Ectodermal cell (in vitro differentiated cells): Measurements from ENCODE around the gene LCP2.

Experiments
- H3K27ac ChIP-seq: 2 replicates; pipeline ENCODE4 v1.7.0; 2013; ENCODE audit warnings: mild to moderate bottlenecking, low read depth, low read length; ENCODE audit not compliant: insufficient read depth, poor library complexity, severe bottlenecking
- H3K27me3 ChIP-seq: 2 replicates; pipeline ENCODE4 v1.7.0; 2013; ENCODE audit warnings: mild to moderate bottlenecking, low read length; ENCODE audit not compliant: insufficient read depth, control insufficient read depth, poor library complexity, severe bottlenecking
- H3K36me3 ChIP-seq: one replicate; pipeline ENCODE4 v1.7.0; 2013; ENCODE audit warnings: low read length; ENCODE audit not compliant: control insufficient read depth, insufficient read depth
- H3K4me1 ChIP-seq: one replicate; pipeline ENCODE4 v1.7.0; 2013; ENCODE audit warnings: low read length; ENCODE audit not compliant: control insufficient read depth, insufficient read depth
- H3K4me3 ChIP-seq: 2 replicates; pipeline ENCODE4 v1.7.0; 2013; ENCODE audit warnings: low read depth, low read length, control low read depth; ENCODE audit not compliant: insufficient read depth
- H3K9me3 ChIP-seq: 2 replicates; pipeline ENCODE4 v1.7.0; 2013; ENCODE audit warnings: mild to moderate bottlenecking, low read length, moderate library complexity; ENCODE audit not compliant: control insufficient read depth
- WGBS, 2 experiments: methylation state at CpG; one replicate each; pipeline ENCODE4 v1.1.7; 2013; ENCODE audit warnings: missing lambda C conversion rate in 2 of 2; 5-methylcytosine and 5-hydroxymethylcytosine counted together

Gene LCP2

GRCh38 chr5:170278611-170279458, 18.7 kb downstream of the LCP2 start:
- 50 to 53% methylated on average over 9 of the region's 9 CpGs for WGBS, 2 experiments
- Histone ChIP-seq H3K4me1 (peaks cover 24% of the 10 kb centered on the region), H3K27me3 (no peaks in the 10 kb centered on the region)

GRCh38 chr5:170277867-170278281, 19.7 kb downstream of the LCP2 start:
- WGBS, 2 experiments: 33 to 36% methylated on average over 6 of the region's 6 CpGs
- H3K4me1 ChIP-seq: peaks cover 24% of the 10 kb centered on the region
- H3K4me3 ChIP-seq: no peak overlapping the region
- H3K36me3 ChIP-seq: no peaks in the 10 kb centered on the region
- H3K27me3 ChIP-seq: no peaks in the 10 kb centered on the region
- H3K9me3 ChIP-seq: no peaks in the 10 kb centered on the region
- H3K27ac ChIP-seq: no peak overlapping the region

More at GRCh38 chr5:170278611-170279458, 18.7 kb downstream of the LCP2 start:
- Histone ChIP-seq H3K9me3 (no peaks in the 10 kb centered on the region), H3K27ac (no peak overlapping the region), H3K36me3 (no peaks in the 10 kb centered on the region), H3K4me3 (no peak overlapping the region)

GRCh38 chr5:170276140-170276539, 21.4 kb downstream of the LCP2 start:
- 85 to 98% methylated on average over 2 of the region's 2 CpGs for WGBS, 2 experiments
- no peaks in the 10 kb centered on the region for H3K9me3 ChIP-seq
- no peak overlapping the region for H3K27ac ChIP-seq
- no peak overlapping the region for H3K4me3 ChIP-seq
- H3K4me1 ChIP-seq: peaks cover 27% of the 10 kb centered on the region
- no peaks in the 10 kb centered on the region for H3K36me3 ChIP-seq
- no peaks in the 10 kb centered on the region for H3K27me3 ChIP-seq

DNA sequence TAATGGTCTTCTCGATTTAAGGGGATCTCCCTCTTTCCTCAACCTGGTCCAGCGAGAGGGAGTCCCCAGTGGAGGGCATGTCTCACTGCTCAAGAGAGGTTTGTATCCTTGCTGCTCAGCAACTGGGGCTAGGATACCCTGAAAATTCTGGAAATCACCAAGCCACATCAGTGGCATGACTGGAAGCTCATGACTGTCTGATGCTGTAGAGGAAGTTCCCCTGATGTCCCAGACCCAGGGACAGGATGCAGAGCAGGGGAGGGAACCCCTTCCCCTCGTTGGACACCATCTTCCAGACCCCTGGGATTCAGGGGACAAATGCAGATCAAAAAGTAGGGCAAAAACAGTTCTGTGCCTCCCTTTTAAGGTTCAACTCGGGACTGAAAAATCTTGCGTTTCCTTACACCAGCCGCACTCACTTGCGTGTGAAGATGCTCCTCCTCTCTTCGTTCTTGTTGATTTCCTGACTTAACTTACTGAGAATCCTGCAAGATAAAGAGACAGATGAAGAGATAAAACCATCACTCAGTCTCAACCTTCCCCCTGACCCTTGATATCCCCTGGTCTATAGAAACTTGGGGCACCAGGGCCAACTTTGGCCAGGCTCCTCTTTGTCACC, 22.1 kb downstream of the LCP2 start:
- 94% methylated on average over 8 of the region's 8 CpGs for WGBS, 2 experiments
- no peak overlapping the region for H3K27ac ChIP-seq

DNA sequence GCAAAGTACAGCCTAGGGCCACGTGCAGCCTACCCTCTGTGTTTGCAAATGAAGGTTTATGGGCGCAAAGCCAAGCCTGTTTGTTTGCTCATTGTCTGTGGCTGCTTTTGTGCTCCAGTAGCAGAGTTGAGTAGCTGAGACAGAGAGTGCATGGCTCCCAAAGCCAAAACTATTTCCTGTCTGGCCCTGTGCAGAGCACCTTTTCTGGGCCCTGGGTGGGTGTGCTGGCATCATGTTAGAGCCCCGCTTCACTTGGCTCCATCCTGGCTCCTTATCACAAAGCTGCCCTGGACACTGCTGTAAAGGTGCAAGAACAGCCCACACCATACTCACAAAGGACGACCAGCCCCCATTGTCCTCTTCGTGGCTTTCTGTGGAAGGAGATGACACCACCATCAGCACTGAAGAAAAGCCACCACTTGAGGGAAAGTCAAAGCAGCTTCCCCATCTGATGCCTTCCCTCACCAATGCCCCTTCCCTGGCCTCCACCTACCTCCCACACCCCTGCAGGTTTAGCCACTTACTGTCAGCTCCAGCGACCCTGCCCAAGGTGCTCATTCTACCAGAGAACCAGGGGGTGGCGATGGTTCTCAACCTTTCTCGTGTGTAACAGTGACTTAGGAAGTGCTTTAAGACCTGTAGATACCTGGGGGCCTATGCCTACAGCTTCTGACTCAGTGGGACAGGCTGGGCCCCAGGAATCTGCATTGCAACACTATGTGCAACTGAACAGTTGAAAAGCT, 23.4 kb downstream of the LCP2 start:
- no peaks in the 10 kb centered on the region for H3K27me3 ChIP-seq
- H3K4me1 ChIP-seq: peaks cover 15% of the 10 kb centered on the region
- WGBS, 2 experiments: 52 to 57% methylated on average over 8 of the region's 8 CpGs
- H3K36me3 ChIP-seq: no peaks in the 10 kb centered on the region
- no peak overlapping the region for H3K27ac ChIP-seq
- no peak overlapping the region for H3K4me3 ChIP-seq
- no peaks in the 10 kb centered on the region for H3K9me3 ChIP-seq

More for the DNA sequence above, 22.1 kb downstream of the LCP2 start:
- Histone ChIP-seq H3K9me3 (no peaks in the 10 kb centered on the region), H3K4me3 (no peak overlapping the region), H3K36me3 (no peaks in the 10 kb centered on the region), H3K27me3 (no peaks in the 10 kb centered on the region), H3K4me1 (peaks cover 28% of the 10 kb centered on the region)

GRCh38 chr5:170270293-170271069, 27.1 kb downstream of the LCP2 start:
- Histone ChIP-seq H3K4me3 (no peak overlapping the region), H3K9me3 (no peaks in the 10 kb centered on the region), H3K27me3 (no peaks in the 10 kb centered on the region), H3K27ac (no peak overlapping the region), H3K36me3 (no peaks in the 10 kb centered on the region), H3K4me1 (peaks cover 18% of the 10 kb centered on the region)
- WGBS, 2 experiments: 86 to 89% methylated on average over 15 of the region's 15 CpGs

- Histone ChIP-seq H3K4me1 (peaks cover 21% of the 10 kb centered on the region), H3K27me3 (no peaks in the 10 kb centered on the region), H3K9me3 (no peaks in the 10 kb centered on the region), H3K4me3 (no peak overlapping the region), H3K27ac (no peak overlapping the region), H3K36me3 (no peaks in the 10 kb centered on the region)
- WGBS, 2 experiments: 91 to 93% methylated on average over 6 to 7 of the region's 7 CpGs
These were observed 28.0 kb downstream of the LCP2 start for GRCh38 chr5:170269579-170269978.

DNA sequence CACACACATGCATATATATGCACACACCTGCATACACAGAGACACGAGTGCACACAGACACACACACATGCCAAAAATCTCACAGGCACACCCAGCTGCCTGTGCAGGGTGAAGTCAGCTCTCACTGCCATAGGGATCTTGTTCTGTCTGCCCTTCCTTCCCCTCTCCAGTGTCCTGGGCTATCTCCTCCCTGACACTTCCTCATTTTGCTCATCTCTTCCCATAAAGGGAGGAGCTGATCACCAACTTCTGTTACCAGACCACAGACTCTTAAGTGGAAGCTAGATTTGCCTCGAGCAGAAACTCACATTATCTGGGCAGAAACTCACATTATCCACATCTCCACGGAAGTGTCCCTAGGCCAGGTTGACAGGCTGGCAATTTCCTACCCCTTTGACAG, 28.7 kb downstream of the LCP2 start:
- Histone ChIP-seq H3K36me3 (no peaks in the 10 kb centered on the region), H3K27me3 (no peaks in the 10 kb centered on the region)

GRCh38 chr5:170268153-170268689, 29.4 kb downstream of the LCP2 start:
- no peak overlapping the region for H3K27ac ChIP-seq
- no peaks in the 10 kb centered on the region for H3K36me3 ChIP-seq
- 75 to 77% methylated on average over 14 to 15 of the region's 15 CpGs for WGBS, 2 experiments
- no peaks in the 10 kb centered on the region for H3K27me3 ChIP-seq
- H3K4me1 ChIP-seq: peaks cover 21% of the 10 kb centered on the region
- H3K9me3 ChIP-seq: no peaks in the 10 kb centered on the region
- no peak overlapping the region for H3K4me3 ChIP-seq

More for the DNA sequence above, 28.7 kb downstream of the LCP2 start:
- Histone ChIP-seq H3K4me3 (no peak overlapping the region), H3K4me1 (peaks cover 21% of the 10 kb centered on the region), H3K9me3 (no peaks in the 10 kb centered on the region), H3K27ac (no peak overlapping the region)
- 25 to 26% methylated on average over 3 of the region's 3 CpGs for WGBS, 2 experiments
